ENCODE measurements around the gene CTDP1.
"Not testable (repeated sequence)": the region's sequence is repeated elsewhere in the genome, so short reads cannot be mapped to it uniquely, and the experiment has no call there.

The CTDP1 gene

DNA sequence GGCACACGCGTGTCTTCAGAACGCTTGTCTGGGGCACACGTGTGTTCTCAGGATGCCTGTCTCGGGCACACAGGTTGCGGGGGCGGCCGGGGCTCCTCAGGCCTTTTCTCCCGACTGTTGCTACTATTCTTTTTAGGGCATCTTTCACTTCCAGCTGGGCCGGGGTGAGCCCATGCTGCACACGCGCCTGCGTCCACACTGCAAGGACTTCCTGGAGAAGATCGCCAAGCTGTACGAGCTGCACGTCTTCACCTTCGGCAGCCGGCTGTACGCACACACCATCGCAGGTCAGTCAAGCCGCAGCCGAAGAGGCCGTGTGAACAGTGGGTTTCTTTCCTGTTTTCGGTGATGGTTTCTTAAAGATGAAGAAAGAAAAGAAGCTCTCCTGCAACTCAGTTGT, 25.0 kb downstream of the CTDP1 start:
- no peak for DNase-seq

DNA sequence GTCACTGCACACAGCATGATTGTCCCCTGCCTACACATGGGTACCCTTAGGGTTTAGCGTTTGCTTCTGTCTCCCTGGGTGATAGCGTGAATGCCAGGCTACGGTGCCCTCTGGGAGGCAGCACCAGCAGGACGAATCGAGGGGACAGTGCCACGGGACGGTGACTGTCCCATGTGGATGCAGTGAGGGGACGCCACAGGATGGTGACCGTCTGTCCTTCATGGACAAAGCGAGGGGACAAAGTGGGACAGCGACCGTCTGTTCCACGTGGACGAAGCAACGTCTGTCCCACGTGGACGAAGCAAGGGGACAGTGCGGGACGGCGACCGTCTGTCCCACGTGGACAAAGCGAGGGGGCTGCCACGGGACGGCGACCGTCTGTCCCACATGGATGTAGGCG, 25.7 kb downstream of the CTDP1 start:
- DNase-seq = no peak

- DNase-seq = no peak
Measured at GRCh38 chr18:79706006-79706405, 26.4 kb downstream of the CTDP1 start.

DNA sequence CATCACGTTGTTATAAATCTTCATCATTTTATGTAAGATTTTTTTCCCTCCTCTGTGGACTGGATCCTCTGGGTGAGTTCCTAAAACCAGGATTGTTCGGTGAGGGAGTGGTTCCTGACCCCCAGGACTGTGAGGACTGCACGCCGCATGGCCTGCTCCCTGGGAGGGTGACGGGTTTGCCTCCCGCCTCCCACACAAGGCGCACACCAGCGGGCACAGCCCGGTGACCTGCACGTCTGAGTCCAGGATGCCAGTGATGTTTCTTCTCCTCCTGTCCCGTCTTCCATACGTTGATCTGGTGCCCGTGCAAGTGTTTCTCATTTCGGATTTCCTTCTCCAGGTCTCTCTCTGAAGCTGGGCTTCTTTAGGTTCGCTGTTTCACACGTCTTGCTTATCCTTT, 27.1 kb downstream of the CTDP1 start:
- no peak for DNase-seq

- DNase-seq = no peak
Measured at GRCh38 chr18:79707239-79707638, 27.6 kb downstream of the CTDP1 start.

DNA sequence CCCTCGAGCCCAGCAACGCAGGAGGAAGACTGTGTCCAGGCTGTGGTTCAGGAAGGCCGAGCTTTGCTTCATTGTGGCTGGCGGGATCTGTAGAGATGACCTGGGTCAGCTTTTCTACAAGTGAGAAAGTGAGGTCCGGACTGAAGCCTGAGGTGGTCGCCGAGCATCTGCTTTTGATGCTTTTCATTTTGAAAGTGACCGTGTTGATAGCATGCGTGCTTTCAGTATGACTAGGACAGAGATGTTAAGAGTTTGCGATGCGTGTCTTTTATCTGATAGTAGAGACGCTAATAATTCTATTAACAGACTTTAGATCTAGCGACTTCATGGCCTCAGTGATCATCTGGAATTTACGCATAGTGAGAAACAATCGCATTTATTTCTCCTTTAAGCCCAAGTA, 28.1 kb downstream of the CTDP1 start:
- DNase-seq = no peak

- DNase-seq = no peak
Measured at GRCh38 chr18:79708412-79708811, 28.8 kb downstream of the CTDP1 start.

GRCh38 chr18:79712206-79712857, 32.7 kb downstream of the CTDP1 start:
- no peak for DNase-seq

DNA sequence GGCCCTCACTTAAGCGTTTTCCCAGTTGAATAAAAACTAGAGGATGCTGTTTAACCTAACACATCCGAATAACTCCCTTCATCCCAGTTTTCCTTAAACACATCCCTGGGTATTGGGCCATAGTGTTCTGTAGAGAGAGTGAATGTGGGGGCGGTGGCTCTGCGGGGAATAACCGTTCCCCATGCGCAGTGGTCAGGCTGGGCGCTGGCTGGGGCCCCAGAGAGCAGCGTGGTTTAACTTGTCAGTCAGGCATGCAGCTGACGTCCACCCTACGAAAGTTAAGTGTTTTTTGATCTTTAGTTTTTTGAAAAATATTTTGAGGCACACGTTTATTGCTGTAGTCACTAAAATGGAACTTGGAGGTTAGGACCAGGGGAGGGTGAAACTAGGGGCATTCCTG, 33.7 kb downstream of the CTDP1 start:
- DNase-seq = no peak

DNA sequence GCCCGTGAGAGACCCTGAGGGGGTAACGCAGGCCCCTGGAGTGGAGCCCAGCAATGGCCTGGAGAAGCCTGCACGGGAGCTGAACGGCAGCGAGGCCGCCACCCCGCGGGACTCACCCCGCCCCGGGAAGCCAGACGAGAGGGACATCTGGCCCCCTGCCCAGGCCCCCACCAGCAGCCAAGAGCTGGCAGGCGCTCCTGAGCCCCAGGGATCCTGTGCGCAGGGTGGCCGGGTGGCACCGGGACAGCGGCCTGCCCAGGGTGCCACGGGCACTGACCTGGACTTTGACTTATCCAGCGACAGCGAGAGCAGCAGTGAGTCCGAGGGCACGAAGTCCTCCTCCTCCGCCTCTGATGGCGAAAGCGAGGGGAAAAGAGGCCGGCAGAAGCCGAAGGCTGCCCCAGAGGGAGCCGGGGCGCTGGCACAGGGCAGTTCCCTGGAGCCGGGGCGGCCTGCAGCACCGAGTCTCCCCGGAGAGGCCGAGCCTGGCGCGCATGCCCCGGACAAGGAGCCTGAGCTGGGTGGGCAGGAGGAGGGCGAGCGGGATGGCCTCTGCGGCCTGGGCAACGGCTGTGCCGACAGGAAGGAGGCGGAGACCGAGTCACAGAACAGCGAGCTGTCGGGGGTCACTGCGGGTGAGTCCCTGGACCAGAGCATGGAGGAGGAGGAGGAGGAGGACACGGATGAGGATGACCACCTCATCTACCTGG, 35.1 kb downstream of the CTDP1 start:
- DNase-seq = no peak

DNA sequence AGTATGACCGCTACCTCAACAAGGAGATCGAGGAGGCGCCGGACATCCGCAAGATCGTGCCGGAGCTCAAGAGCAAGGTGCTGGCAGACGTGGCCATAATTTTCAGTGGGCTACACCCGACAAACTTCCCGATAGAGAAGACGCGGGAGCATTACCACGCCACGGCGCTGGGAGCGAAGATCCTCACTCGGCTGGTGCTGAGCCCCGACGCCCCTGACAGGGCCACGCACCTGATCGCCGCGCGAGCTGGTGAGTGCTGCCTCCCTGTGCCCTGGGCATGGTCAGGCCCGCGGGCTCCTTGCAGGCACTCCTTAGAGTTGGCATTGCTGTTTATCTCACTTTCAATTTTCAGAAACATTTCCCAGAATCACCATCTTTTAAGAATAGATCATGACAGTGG, 35.7 kb downstream of the CTDP1 start:
- no peak for DNase-seq

DNA sequence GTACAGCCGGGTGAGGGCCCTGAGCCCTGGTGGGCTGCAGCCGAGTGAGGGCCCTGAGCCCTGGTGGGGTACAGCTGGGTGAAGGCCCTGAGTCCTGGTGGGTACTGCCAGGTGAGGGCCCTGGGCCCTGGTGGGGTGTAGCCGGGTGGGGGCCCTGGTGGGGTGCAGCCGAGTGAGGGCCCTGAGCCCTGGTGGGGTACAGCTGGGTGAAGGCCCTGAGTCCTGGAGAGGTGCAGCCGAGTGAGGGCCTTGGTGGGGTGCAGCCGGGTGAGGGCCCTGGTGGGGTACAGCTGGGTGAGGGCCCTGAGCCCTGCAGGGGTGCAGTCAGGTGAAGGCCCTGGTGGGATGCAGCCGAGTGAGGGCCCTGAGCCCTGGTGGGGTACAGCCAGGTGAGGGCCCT, 37.5 kb downstream of the CTDP1 start:
- DNase-seq = no peak

- DNase-seq = no peak
Measured at GRCh38 chr18:79717555-79718074, 38.0 kb downstream of the CTDP1 start.

DNA sequence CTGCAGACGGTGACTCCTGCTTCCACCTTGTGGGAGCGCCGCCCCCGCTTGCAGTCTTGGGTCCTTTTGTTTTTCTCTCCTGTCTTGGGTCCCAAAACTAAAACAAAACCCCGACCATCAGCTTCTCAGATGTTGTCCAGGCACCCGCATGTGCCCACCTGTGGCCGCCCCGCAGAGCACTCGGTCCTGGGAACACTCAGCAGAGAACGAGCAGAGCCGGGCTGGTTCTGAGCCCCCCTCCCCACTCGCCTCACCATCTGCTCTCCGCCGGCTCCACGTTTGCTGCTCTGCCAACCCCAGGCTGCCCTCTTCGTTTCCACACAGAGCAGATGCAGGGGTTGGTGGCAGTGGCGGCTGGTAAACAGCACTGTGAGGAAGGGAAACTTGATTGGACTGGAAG, 38.5 kb downstream of the CTDP1 start:
- no peak for DNase-seq

- DNase-seq = no peak
Measured at GRCh38 chr18:79718878-79719477, 39.4 kb downstream of the CTDP1 start.

DNA sequence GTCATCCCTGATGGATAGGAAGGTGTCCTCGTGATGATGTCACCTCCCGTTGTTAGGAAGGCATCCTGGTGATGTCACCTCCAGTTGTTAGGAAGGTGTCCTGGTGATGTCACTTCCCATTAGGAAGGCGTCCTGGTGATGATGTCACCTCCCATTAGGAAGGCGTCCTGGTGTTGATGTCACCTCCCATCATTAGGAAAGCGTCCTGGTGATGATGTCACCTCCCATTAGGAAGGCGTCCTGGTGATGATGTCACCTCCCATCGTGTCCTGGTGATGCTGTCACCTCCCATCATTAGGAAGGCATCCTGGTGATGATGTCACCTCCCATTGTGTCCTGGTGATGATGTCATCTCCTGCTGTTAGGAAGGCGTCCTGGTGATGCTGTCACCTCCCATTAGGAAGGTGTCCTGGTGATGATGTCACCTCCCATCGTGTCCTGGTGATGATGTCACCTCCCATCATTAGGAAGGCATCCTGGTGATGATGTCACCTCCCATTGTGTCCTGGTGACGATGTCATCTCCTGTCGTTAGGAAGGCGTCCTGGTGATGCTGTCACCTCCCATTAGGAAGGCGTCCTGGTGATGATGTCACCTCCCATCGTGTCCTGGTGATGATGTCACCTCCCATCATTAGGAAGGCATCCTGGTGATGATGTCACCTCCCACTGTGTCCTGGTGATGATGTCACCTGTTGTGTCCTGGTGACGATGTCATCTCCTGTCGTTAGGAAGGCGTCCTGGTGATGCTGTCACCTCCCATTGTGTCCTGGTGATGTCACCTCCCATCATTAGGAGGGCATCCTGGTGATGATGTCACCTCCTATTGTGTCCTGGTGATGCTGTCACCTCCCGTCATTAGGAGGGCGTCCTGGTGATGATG, 40.1 kb downstream of the CTDP1 start:
- not testable (repeated sequence) for DNase-seq

DNA sequence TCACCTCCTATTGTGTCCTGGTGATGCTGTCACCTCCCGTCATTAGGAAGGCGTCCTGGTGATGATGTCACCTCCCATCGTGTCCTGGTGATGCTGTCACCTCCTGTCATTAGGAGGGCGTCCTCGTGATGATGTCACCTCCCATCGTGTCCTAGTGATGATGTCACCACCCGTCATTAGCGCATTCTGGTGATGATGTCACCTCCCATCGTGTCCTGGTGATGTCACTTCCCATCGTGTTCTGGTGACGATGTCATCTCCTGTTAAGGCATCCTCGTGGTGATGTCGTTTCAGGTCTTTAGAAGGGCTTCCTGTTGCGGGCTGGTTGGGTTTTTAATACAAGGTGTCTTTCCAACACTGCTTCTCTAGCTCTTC, 40.7 kb downstream of the CTDP1 start:
- no peak for DNase-seq

- DNase-seq = no peak
Measured at GRCh38 chr18:79723036-79723435, 43.4 kb downstream of the CTDP1 start.

DNA sequence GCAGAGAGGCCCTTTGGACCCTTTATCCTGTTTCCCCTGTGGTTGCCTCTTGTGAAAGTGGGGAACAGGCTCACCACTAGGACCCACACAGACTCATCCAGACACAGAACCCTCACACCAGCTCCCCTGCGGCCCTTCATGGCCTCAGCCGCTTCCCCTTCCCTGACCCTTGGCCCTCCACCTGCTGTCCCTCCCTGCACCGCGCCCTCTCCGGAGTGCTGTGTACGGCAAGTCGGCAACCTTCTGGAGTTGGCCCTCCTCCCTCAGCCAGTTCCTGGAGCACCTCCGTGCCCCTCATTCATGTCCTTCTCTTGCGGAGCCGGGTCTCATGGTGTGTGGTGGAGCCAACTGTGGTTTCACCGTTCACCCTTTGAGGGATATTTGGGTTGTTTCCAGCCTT, 44.0 kb downstream of the CTDP1 start:
- DNase-seq = no peak

GRCh38 chr18:79724299-79725080, 44.9 kb downstream of the CTDP1 start:
- DNase-seq = no peak

DNA sequence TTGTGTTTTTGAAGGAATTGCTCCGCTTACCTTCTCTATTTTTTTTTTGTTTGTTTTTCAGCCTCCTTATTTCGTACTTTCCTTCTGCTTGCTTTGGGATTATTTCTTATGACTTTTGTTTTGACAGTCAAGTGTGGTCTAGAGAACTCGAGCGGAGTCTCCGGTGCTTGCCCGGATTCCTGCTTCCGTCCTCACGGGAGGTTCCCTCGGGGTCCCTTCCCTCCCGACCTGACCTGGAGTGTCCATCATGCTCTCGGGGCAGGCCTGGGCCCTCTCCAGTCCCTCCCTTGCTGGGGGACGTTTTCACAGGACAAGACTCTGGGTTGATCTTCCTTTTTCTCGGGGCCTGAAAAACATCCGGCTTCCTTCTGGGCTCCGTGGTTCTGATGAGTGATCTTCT, 45.9 kb downstream of the CTDP1 start:
- DNase-seq = no peak

DNA sequence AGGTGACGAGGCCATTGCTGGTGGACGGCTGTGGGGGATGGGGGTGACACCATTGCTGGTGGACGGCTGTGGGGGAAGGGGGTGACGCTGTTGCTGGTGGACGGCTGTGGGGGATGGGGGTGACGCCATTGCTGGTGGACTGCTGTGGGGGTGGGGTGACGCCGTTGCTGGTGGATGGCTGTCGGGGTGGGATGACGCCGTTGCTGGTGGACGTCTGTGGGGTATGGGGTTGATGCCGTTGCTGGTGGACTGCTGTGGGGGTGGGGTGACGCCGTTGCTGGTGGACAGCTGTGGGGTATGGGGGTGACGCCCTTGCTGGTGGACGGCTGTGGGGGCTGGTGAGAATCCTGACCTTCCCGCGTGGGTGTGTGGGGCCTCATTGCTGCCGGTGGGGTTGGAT, 47.1 kb downstream of the CTDP1 start:
- no peak for DNase-seq

Measured in CD4-positive, alpha-beta T cell treated with Interleukin-1 beta for 1 hour (primary cell).